ENCODE data around the gene MYH1.
"Not testable (repeated sequence)": the region's sequence is repeated elsewhere in the genome, so short reads cannot be mapped to it uniquely, and the experiment has no call there.

MYH1 gene

GRCh38 chr17:10518271-10519037 lies at the start of gene MYH1:
TSS of gene MYH1 (minus strand) at chr17:10518542. CDS start at chr17:10516642, 1,900 bp downstream.
- DNase-seq (ENCODE audit: low read depth in 1 of 2, low spot score in 1 of 2), result no peak

GRCh38 chr17:10563991-10564660 lies 45.8 kb upstream of the MYH1 start:
- no peak for DNase-seq (ENCODE audit: low read depth in 1 of 2, low spot score in 1 of 2)

GRCh38 chr17:10558049-10558448 lies 39.7 kb upstream of the MYH1 start:
- DNase-seq (ENCODE audit: low read depth in 1 of 2, low spot score in 1 of 2), result no peak

GRCh38 chr17:10557422-10557821 lies 39.1 kb upstream of the MYH1 start:
- no peak for DNase-seq (ENCODE audit: low read depth in 1 of 2, low spot score in 1 of 2)

GRCh38 chr17:10556301-10557005 lies 38.1 kb upstream of the MYH1 start:
- no peak for DNase-seq (ENCODE audit: low read depth in 1 of 2, low spot score in 1 of 2)

GRCh38 chr17:10550014-10550413 lies 31.7 kb upstream of the MYH1 start:
- DNase-seq (ENCODE audit: low read depth in 1 of 2, low spot score in 1 of 2), result no peak

- no peak for DNase-seq (ENCODE audit: low read depth in 1 of 2, low spot score in 1 of 2)
Observed at GRCh38 chr17:10549096-10549842, 30.9 kb upstream of the MYH1 start, which contains the start of gene MYH2. TSS of gene MYH2 (minus strand) at chr17:10549658. CDS start at chr17:10547920, 1,738 bp downstream.

GRCh38 chr17:10547351-10547750 lies 29.0 kb upstream of the MYH1 start:
- DNase-seq (ENCODE audit: low read depth in 1 of 2, low spot score in 1 of 2), result no peak

GRCh38 chr17:10543486-10543885 lies 25.1 kb upstream of the MYH1 start:
- not testable (repeated sequence) for DNase-seq (ENCODE audit: low read depth in 1 of 2, low spot score in 1 of 2)

GRCh38 chr17:10541179-10541578 lies 22.8 kb upstream of the MYH1 start:
- not testable (repeated sequence) for DNase-seq (ENCODE audit: low read depth in 1 of 2, low spot score in 1 of 2)

- no peak for DNase-seq (ENCODE audit: low read depth in 1 of 2, low spot score in 1 of 2)
Observed at GRCh38 chr17:10532026-10532425, 13.7 kb upstream of the MYH1 start.

- DNase-seq (ENCODE audit: low read depth in 1 of 2, low spot score in 1 of 2), result no peak
Observed at GRCh38 chr17:10527419-10527818, 9.1 kb upstream of the MYH1 start.

- no peak for DNase-seq (ENCODE audit: low read depth in 1 of 2, low spot score in 1 of 2)
Observed at GRCh38 chr17:10526517-10526916, 8.2 kb upstream of the MYH1 start.

- no peak for DNase-seq (ENCODE audit: low read depth in 1 of 2, low spot score in 1 of 2)
Observed at GRCh38 chr17:10523064-10523463, 4.7 kb upstream of the MYH1 start.

GRCh38 chr17:10521949-10522348 lies 3.6 kb upstream of the MYH1 start:
- DNase-seq (ENCODE audit: low read depth in 1 of 2, low spot score in 1 of 2), result no peak

GRCh38 chr17:10516638-10517037 lies 1.7 kb downstream of the MYH1 start:
- DNase-seq (ENCODE audit: low read depth in 1 of 2, low spot score in 1 of 2), result no peak

- no peak for DNase-seq (ENCODE audit: low read depth in 1 of 2, low spot score in 1 of 2)
Observed at GRCh38 chr17:10516065-10516464, 2.3 kb downstream of the MYH1 start.

GRCh38 chr17:10513299-10514067 lies 4.9 kb downstream of the MYH1 start:
- DNase-seq (ENCODE audit: low read depth in 1 of 2, low spot score in 1 of 2), result no peak

GRCh38 chr17:10512856-10513255 lies 5.5 kb downstream of the MYH1 start:
- no peak for DNase-seq (ENCODE audit: low read depth in 1 of 2, low spot score in 1 of 2)

- DNase-seq (ENCODE audit: low read depth in 1 of 2, low spot score in 1 of 2), result no peak
Observed at GRCh38 chr17:10499950-10500349, 18.4 kb downstream of the MYH1 start.
